DND-41 (cell line): ENCODE measurements around the gene LRRC74B.
"Not testable (repeated sequence)": the region's sequence is repeated elsewhere in the genome, so short reads cannot be mapped to it uniquely, and the experiment has no call there.

Source experiments
- ATAC-seq: fragments of 200-7000 bp; cut with Tn5 transposase; 3 replicates; pipeline ENCODE4 v1.9.1; 2021; ENCODE audit warnings: low read depth; ENCODE audit not compliant: insufficient read depth
- DNase-seq: peaks from one replicate; pipeline ENCODE4 v3.0.0-alpha.2; 2020
- H2AFZ ChIP-seq: 2 replicates; pipeline ENCODE4 v1.6.0; 2012; ENCODE audit warnings: low read depth, low read length
- H3K27ac ChIP-seq: 2 replicates; pipeline ENCODE4 v1.5.1; 2012; ENCODE audit warnings: low read length, inconsistent platforms
- H3K27me3 ChIP-seq: fragments of 200-600 bp; sonication (generic); 2 replicates; pipeline ENCODE4 v1.6.0; 2012; ENCODE audit warnings: low read length, mild to moderate bottlenecking, inconsistent platforms; ENCODE audit not compliant: insufficient read depth, poor library complexity
- H3K36me3 ChIP-seq: 2 replicates; pipeline ENCODE4 v1.5.1; 2012; ENCODE audit warnings: low read length, inconsistent platforms; ENCODE audit not compliant: insufficient read depth
- H3K4me1 ChIP-seq: 2 replicates; pipeline ENCODE4 v1.5.1; 2012; ENCODE audit warnings: mild to moderate bottlenecking, low read length; ENCODE audit not compliant: insufficient read depth
- H3K4me2 ChIP-seq: 2 replicates; pipeline ENCODE4 v1.6.0; 2012; ENCODE audit warnings: mild to moderate bottlenecking, moderate library complexity, low read length, inconsistent platforms; ENCODE audit not compliant: insufficient read depth
- H3K4me3 ChIP-seq, 2 experiments: fragments of 200-600 bp in 1 of 2; shearing (Covaris generic) in 1 of 2; 2 replicates each; pipeline ENCODE4 v1.5.1; 2012 to 2016; ENCODE audit warnings: inconsistent platforms in 2 of 2, low read length in 2 of 2, mild to moderate bottlenecking in 2 of 2, low read depth in 1 of 2, moderate library complexity in 1 of 2
- H3K79me2 ChIP-seq: 2 replicates; pipeline ENCODE4 v1.6.0; 2012; ENCODE audit warnings: low read length, inconsistent platforms; ENCODE audit not compliant: insufficient read depth
- H3K9ac ChIP-seq: 2 replicates; pipeline ENCODE4 v1.6.0; 2012; ENCODE audit warnings: low read depth, mild to moderate bottlenecking, inconsistent platforms, low read length, moderate library complexity
- H3K9me3 ChIP-seq: 2 replicates; pipeline ENCODE4 v1.5.1; 2012; ENCODE audit warnings: low read length, moderate library complexity, mild to moderate bottlenecking, inconsistent platforms; ENCODE audit not compliant: insufficient read depth, severe bottlenecking
- H4K20me1 ChIP-seq: 2 replicates; pipeline ENCODE4 v1.6.0; 2012; ENCODE audit warnings: low read length; ENCODE audit not compliant: insufficient read depth
- EZH2 ChIP-seq: IDR thresholded peaks from 3 replicates; pipeline ENCODE4 v1.6.1; 2012; ENCODE audit warnings: borderline replicate concordance, low read depth, mild to moderate bottlenecking, moderate library complexity, low read length, inconsistent platforms; ENCODE audit not compliant: severe bottlenecking
- TF ChIP-seq, protein P1 (sequence below): IDR thresholded peaks from 2 replicates; pipeline ENCODE4 v1.5.1; 2012; ENCODE audit warnings: borderline replicate concordance, low read length, moderate library complexity, mild to moderate bottlenecking; ENCODE audit not compliant: poor library complexity, severe bottlenecking; ENCODE audit errors: extremely low read depth

LRRC74B gene

DNA sequence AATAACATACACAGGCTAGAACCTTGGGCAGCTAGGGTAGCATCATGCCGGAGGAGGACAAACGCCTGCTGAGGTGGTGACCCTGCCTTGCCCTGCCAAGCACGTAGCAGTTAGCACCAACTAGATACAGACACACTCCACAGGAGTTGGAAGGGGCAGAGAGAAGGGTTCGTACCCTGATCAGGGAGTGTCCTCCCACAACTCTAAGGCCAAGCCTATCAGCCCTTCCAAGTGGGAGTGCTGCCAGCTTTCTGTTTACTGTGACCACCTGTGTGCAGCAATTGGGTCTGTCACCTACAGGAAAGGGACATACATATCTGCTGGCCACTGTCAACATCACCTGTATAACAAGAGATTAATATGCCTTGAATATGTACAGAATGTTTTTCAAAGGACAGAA, 42.0 kb upstream of the LRRC74B start:
- Histone ChIP-seq H3K4me3 (peak overlapping the region in 1 of 2 experiments; percentile 84; a peak in 1 of 4 replicates), H3K79me2 (peaks cover 40% of the 10 kb centered on the region)
- DNase-seq, result no peak

DNA sequence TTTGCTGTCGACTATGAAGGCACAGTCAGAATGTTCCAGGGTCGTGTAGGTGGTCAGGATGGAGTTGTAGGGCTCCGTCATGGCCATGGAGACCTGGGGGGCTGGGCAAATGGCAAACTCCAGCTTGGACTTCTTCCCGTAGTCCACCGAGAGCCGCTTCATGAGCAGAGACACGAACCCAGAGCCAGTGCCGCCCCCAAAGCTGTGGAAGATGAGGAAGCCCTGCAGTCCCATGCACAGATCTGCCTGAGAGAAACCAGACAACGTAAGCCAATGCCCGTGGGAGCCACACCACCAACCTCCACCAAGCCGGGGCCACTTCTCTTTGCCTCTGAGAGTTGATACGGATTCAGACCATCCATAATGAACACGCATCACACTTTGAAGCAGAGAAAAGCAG, 36.5 kb upstream of the LRRC74B start:
- not testable (repeated sequence) for H3K9ac ChIP-seq, H3K4me1 ChIP-seq, ATAC-seq, H3K9me3 ChIP-seq, H3K4me3 ChIP-seq, H3K79me2 ChIP-seq, H3K4me2 ChIP-seq, H2AFZ ChIP-seq, H3K27ac ChIP-seq, H3K36me3 ChIP-seq, H3K27me3 ChIP-seq, DNase-seq
- peaks cover 12% of the 10 kb centered on the region; the same call in 1 of the 2 replicates for H4K20me1 ChIP-seq

More for the DNA sequence above, 42.0 kb upstream of the LRRC74B start:
- Histone ChIP-seq H2AFZ (no peak overlapping the region), H4K20me1 (peaks cover 21% of the 10 kb centered on the region), H3K4me2 (peak overlapping the region; percentile 100), H3K9ac (no peak overlapping the region), H3K4me1 (peaks cover 36% of the 10 kb centered on the region), H3K9me3 (no peaks in the 10 kb centered on the region), H3K36me3 (peaks cover 25% of the 10 kb centered on the region), H3K27me3 (no peaks in the 10 kb centered on the region), H3K27ac (no peak overlapping the region)
- no peak for ATAC-seq
- TF ChIP-seq EZH2, result no peak

DNA sequence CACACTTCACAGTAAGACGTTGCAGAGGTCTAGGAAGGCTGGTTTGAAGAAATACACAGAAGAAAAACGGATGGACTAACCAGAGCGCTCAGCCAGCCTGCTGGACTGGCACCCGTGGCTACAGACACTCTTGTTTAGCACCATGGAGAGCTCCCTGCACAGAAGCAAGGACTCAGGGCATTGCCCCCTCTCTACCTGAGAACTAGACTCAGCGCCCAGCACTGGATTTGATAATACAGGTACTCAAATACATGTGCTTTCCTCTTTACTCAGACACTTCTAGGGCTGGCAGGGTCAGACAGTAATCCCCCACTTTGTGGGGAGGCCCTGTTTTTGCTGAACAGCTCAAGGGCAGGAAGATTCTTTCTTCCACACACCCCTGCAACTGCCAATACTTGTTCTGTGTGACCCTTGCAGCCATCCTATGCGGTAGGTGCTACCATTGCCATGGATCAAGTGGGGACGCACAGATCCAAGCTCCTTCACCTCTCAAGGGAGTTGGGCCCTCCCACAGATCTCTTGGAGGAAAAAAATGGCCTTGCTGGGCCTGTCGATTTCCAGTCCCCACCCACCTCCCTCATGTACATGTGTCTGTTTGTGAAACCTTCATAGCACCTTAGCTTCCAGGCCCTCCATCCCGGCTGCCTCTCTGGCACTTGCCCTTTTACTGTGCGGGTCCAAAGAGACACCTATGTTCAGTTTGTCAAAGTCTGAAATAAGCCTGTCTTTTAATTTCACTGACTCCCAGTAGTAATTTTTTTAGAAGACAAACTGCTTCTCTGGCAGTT, 35.9 kb upstream of the LRRC74B start:
- Histone ChIP-seq H3K4me2 (no peak overlapping the region), H3K4me1 (peaks cover 12% of the 10 kb centered on the region), H3K79me2 (no peaks in the 10 kb centered on the region), H2AFZ (no peak overlapping the region), H3K4me3 (no peak overlapping the region), H3K36me3 (no peaks in the 10 kb centered on the region), H4K20me1 (peaks cover 12% of the 10 kb centered on the region; the same call in 1 of the 2 replicates), H3K27me3 (peaks cover 7% of the 10 kb centered on the region), H3K9me3 (no peaks in the 10 kb centered on the region), H3K9ac (no peak overlapping the region), H3K27ac (no peak overlapping the region)
- ATAC-seq, result peak; percentile 75
- DNase-seq, result peak; percentile 70
- TF ChIP-seq, protein P1, sequence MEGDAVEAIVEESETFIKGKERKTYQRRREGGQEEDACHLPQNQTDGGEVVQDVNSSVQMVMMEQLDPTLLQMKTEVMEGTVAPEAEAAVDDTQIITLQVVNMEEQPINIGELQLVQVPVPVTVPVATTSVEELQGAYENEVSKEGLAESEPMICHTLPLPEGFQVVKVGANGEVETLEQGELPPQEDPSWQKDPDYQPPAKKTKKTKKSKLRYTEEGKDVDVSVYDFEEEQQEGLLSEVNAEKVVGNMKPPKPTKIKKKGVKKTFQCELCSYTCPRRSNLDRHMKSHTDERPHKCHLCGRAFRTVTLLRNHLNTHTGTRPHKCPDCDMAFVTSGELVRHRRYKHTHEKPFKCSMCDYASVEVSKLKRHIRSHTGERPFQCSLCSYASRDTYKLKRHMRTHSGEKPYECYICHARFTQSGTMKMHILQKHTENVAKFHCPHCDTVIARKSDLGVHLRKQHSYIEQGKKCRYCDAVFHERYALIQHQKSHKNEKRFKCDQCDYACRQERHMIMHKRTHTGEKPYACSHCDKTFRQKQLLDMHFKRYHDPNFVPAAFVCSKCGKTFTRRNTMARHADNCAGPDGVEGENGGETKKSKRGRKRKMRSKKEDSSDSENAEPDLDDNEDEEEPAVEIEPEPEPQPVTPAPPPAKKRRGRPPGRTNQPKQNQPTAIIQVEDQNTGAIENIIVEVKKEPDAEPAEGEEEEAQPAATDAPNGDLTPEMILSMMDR, result no peak
- TF ChIP-seq EZH2, result no peak

DNA sequence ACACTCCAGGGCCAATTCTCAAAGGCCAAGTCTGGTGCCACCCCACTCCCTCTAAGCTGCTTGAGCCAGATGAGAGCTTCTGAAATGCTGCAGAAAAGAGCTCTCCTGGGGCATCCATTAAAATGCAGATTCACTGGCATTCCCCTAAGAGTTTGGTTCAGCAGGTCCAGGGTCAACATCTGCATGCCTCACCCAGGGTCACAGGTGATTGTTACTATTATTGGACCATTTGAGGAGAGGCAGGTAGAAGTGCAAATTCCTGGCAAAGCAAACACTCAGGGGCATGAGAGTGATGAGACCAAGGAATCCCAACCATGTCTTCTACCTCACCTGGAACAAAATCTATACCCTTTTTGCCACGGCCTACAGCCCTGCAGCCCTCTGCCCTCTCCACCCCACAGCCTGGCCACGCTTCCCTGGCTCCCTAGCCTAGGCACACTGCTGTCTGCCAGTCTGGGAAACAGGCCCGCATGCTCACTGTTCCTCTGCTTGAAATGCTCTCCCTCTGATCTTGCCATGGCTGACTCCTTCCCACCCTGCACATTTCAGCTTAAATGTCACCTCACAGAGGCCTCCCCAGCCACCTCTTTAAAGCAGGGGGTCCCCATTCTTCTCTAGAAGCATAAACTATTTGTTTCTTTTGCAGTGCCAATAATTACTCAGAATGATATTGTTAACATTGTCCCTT, 35.2 kb upstream of the LRRC74B start:
- H3K27me3 ChIP-seq, result peaks cover 9% of the 10 kb centered on the region
- no peak overlapping the region for H3K4me2 ChIP-seq
- H3K4me1 ChIP-seq, result peaks cover 15% of the 10 kb centered on the region
- ATAC-seq (no peak), DNase-seq (no peak)
- H3K36me3 ChIP-seq, result no peaks in the 10 kb centered on the region
- TF ChIP-seq, protein P1, result no peak
- no peak for TF ChIP-seq EZH2
- peaks cover 12% of the 10 kb centered on the region; the same call in 1 of the 2 replicates for H4K20me1 ChIP-seq
- no peaks in the 10 kb centered on the region for H3K79me2 ChIP-seq
- no peak overlapping the region for H3K9ac ChIP-seq
- H2AFZ ChIP-seq, result no peak overlapping the region
- H3K27ac ChIP-seq, result no peak overlapping the region
- no peak overlapping the region for H3K4me3 ChIP-seq
- H3K9me3 ChIP-seq, result no peaks in the 10 kb centered on the region
